ENCODE data around the gene EVA1A.

EVA1A gene

GRCh38 chr2:75560768-75561565, at the start of gene EVA1A:
Gene EVA1A, minus strand, starts transcription at chr2:75560939. Its CDS starts 42,799 bp downstream, at chr2:75518140.
- Histone ChIP-seq H3K36me3 (replicated peaks) (no peaks in the 10 kb centered on the region), H3K27me3 (ENCODE audit: low read depth) (no peaks in the 10 kb centered on the region), H3K9me3 (no peaks in the 10 kb centered on the region), H3K4me3 (peak within 1 kb of the TSS; percentile 57), H3K4me1 (peaks cover 4% of the 10 kb centered on the region)
- peak; percentile 54 to 84 for DNase-seq (ENCODE audit: low spot score in 2 of 2)
- in situ Hi-C loops (cut with MboI; ENCODE audit: low sequenced_read_pairs) = no loop called here

GRCh38 chr2:75609937-75610508, 49.3 kb upstream of the EVA1A start:
- in situ Hi-C loops (cut with MboI; ENCODE audit: low sequenced_read_pairs) = loop anchor here (5.0 to 25.0 kb wide), 4 partner anchors 143 to 695 kb away; partner anchors contain the start of gene TACR1
- H3K27me3 ChIP-seq (ENCODE audit: low read depth) = no peaks in the 10 kb centered on the region
- no peak for DNase-seq (ENCODE audit: low spot score in 2 of 2)
- no peaks in the 10 kb centered on the region for H3K9me3 ChIP-seq
- peaks cover 6% of the 10 kb centered on the region; the same call in 1 of the 2 replicates for H3K4me1 ChIP-seq
- no peak overlapping the region for H3K4me3 ChIP-seq
- H3K36me3 ChIP-seq (replicated peaks) = no peaks in the 10 kb centered on the region

- H3K4me3 ChIP-seq = no peak overlapping the region; the same call in 1 of the 2 replicates
- no peaks in the 10 kb centered on the region for H3K9me3 ChIP-seq
- in situ Hi-C loops (cut with MboI; ENCODE audit: low sequenced_read_pairs) = loop anchor here (5.0 to 25.0 kb wide), 4 partner anchors 142 to 695 kb away; partner anchors contain the start of gene TACR1
- no peaks in the 10 kb centered on the region for H3K27me3 ChIP-seq (ENCODE audit: low read depth)
- no peaks in the 10 kb centered on the region for H3K36me3 ChIP-seq (replicated peaks)
- peaks cover 6% of the 10 kb centered on the region; the same call in 1 of the 2 replicates for H3K4me1 ChIP-seq
- DNase-seq (ENCODE audit: low spot score in 2 of 2) = no peak
Measured at GRCh38 chr2:75609334-75609689, 48.6 kb upstream of the EVA1A start.

- Histone ChIP-seq H3K27me3 (ENCODE audit: low read depth) (no peaks in the 10 kb centered on the region), H3K9me3 (no peaks in the 10 kb centered on the region), H3K4me1 (peaks cover 6% of the 10 kb centered on the region; the same call in 1 of the 2 replicates), H3K4me3 (peak overlapping the region; percentile 26), H3K36me3 (replicated peaks) (no peaks in the 10 kb centered on the region)
- peak; percentile 53 to 80 for DNase-seq (ENCODE audit: low spot score in 2 of 2)
- in situ Hi-C loops (cut with MboI; ENCODE audit: low sequenced_read_pairs) = loop anchor here (5.0 to 25.0 kb wide), 4 partner anchors 142 to 694 kb away; partner anchors contain the start of gene TACR1
Measured at GRCh38 chr2:75608684-75609333, 48.1 kb upstream of the EVA1A start.

GRCh38 chr2:75607988-75608683, 47.4 kb upstream of the EVA1A start:
- Histone ChIP-seq H3K4me1 (peaks cover 6% of the 10 kb centered on the region; the same call in 1 of the 2 replicates), H3K36me3 (replicated peaks) (no peaks in the 10 kb centered on the region), H3K27me3 (ENCODE audit: low read depth) (no peaks in the 10 kb centered on the region), H3K4me3 (no peak overlapping the region), H3K9me3 (no peaks in the 10 kb centered on the region)
- DNase-seq (ENCODE audit: low spot score in 2 of 2) = peak in 1 of 2 experiments; percentile 25
- in situ Hi-C loops (cut with MboI; ENCODE audit: low sequenced_read_pairs) = loop anchor here (5.0 to 25.0 kb wide), 4 partner anchors 141 to 693 kb away; partner anchors contain the start of gene TACR1

DNA sequence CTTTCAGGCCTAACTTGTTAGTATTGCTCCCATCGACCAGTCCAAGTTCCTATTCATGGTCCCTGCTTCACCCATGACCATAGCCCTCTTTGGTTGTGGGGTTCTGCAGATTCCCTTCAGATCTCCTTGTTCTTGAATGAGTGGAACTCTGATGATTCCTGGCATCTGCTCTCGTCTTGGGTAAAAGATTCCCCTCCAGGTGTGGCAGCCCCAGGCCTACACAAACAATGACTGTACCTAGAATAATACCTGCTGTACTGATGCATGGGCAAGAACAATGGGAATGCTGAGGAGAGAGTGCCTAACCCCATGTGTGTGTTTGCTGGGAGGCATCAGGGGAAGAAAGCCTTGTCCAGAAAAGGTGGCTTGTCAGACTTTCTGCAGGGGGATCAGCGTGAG, 46.7 kb upstream of the EVA1A start:
- no peak overlapping the region for H3K4me3 ChIP-seq
- in situ Hi-C loops (cut with MboI; ENCODE audit: low sequenced_read_pairs) = loop anchor here (5.0 to 25.0 kb wide), 4 partner anchors 140 to 693 kb away; partner anchors contain the start of gene TACR1
- DNase-seq (ENCODE audit: low spot score in 2 of 2) = no peak
- H3K4me1 ChIP-seq = peaks cover 6% of the 10 kb centered on the region; the same call in 1 of the 2 replicates
- no peaks in the 10 kb centered on the region for H3K36me3 ChIP-seq (replicated peaks)
- H3K9me3 ChIP-seq = no peaks in the 10 kb centered on the region
- no peaks in the 10 kb centered on the region for H3K27me3 ChIP-seq (ENCODE audit: low read depth)

DNA sequence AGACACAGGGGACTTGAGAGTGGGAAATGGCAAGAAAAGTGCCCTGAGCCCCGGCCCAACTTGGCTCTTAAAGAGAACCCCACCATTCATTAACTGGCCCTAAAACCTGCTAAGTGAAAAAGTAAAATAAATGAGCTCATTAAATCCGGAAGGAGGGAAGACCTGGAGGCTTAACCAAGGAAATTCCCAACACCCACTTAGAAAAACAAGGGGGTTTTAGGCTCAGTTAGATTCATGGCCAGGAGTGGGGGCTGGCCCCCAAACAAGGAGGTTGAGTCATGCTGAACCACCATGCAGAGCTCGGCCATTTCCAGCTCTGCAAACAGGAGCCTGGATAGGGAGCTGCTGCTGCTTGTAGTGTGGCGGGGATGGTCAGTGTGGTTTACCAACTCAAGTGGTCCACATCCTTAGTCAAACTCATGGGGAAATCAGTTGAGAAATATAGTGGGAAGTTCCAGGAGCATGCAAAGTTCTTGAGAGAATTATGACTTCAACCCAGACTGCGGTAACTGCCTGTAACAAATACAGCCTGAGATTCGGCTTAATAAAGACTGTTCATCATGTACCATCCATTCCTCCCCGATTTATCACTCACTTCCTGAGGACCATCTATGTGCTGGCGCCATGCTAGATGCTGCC, 46.1 kb upstream of the EVA1A start:
- no peak for DNase-seq (ENCODE audit: low spot score in 2 of 2)
- Histone ChIP-seq H3K27me3 (ENCODE audit: low read depth) (no peaks in the 10 kb centered on the region), H3K36me3 (replicated peaks) (no peaks in the 10 kb centered on the region), H3K9me3 (no peaks in the 10 kb centered on the region), H3K4me1 (peaks cover 6% of the 10 kb centered on the region; the same call in 1 of the 2 replicates), H3K4me3 (no peak overlapping the region)
- in situ Hi-C loops (cut with MboI; ENCODE audit: low sequenced_read_pairs) = loop anchor here (5.0 to 25.0 kb wide), 4 partner anchors 140 to 692 kb away; partner anchors contain the start of gene TACR1

- in situ Hi-C loops (cut with MboI; ENCODE audit: low sequenced_read_pairs) = loop anchor here (5.0 to 25.0 kb wide), 4 partner anchors 139 to 691 kb away; partner anchors contain the start of gene TACR1
- no peak for DNase-seq (ENCODE audit: low spot score in 2 of 2)
- Histone ChIP-seq H3K9me3 (no peaks in the 10 kb centered on the region), H3K27me3 (ENCODE audit: low read depth) (no peaks in the 10 kb centered on the region), H3K4me3 (no peak overlapping the region), H3K36me3 (replicated peaks) (no peaks in the 10 kb centered on the region), H3K4me1 (peaks cover 6% of the 10 kb centered on the region; the same call in 1 of the 2 replicates)
Measured at GRCh38 chr2:75605770-75606529, 45.2 kb upstream of the EVA1A start.

- in situ Hi-C loops (cut with MboI; ENCODE audit: low sequenced_read_pairs) = loop anchor here (10.0 to 25.0 kb wide), 3 partner anchors 417 to 690 kb away; partner anchors contain the start of gene TACR1
- no peak overlapping the region for H3K4me3 ChIP-seq
- H3K9me3 ChIP-seq = no peaks in the 10 kb centered on the region
- no peaks in the 10 kb centered on the region for H3K36me3 ChIP-seq (replicated peaks)
- no peak for DNase-seq (ENCODE audit: low spot score in 2 of 2)
- H3K4me1 ChIP-seq = peaks cover 6% of the 10 kb centered on the region; the same call in 1 of the 2 replicates
- H3K27me3 ChIP-seq (ENCODE audit: low read depth) = no peaks in the 10 kb centered on the region
Measured at GRCh38 chr2:75604484-75604883, 43.7 kb upstream of the EVA1A start.

DNA sequence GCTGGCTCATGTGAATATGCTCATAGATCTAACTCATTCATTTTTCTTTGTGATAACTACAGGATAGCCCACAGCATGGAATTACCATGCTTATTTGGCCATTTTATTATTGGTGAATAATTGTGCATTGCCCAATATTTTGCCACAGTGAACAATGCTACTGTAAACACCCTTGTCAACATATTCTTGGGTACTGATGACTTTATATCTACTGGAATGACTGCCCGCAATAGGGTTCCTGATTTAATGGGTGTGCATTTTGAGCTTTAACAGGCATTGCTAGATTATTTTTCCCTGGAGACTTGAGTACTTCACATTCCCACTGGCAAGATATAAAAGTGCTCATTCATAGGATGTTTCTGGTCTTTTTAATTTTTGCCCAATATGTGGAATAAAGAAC, 42.7 kb upstream of the EVA1A start:
- in situ Hi-C loops (cut with MboI; ENCODE audit: low sequenced_read_pairs) = loop anchor here (10.0 to 25.0 kb wide), 3 partner anchors 416 to 689 kb away; partner anchors contain the start of gene TACR1

GRCh38 chr2:75602724-75603342, 42.1 kb upstream of the EVA1A start:
- no peaks in the 10 kb centered on the region for H3K4me1 ChIP-seq
- no peaks in the 10 kb centered on the region for H3K9me3 ChIP-seq
- H3K36me3 ChIP-seq (replicated peaks) = no peaks in the 10 kb centered on the region
- H3K27me3 ChIP-seq (ENCODE audit: low read depth) = no peaks in the 10 kb centered on the region
- no peak overlapping the region for H3K4me3 ChIP-seq
- no peak for DNase-seq (ENCODE audit: low spot score in 2 of 2)
- in situ Hi-C loops (cut with MboI; ENCODE audit: low sequenced_read_pairs) = loop anchor here (10.0 to 25.0 kb wide), 3 partner anchors 416 to 688 kb away; partner anchors contain the start of gene TACR1

More for the DNA sequence above, 42.7 kb upstream of the EVA1A start:
- no peaks in the 10 kb centered on the region for H3K27me3 ChIP-seq (ENCODE audit: low read depth)
- peaks cover 1% of the 10 kb centered on the region; the same call in 1 of the 2 replicates for H3K4me1 ChIP-seq
- H3K9me3 ChIP-seq = no peaks in the 10 kb centered on the region
- no peak for DNase-seq (ENCODE audit: low spot score in 2 of 2)
- H3K4me3 ChIP-seq = no peak overlapping the region
- H3K36me3 ChIP-seq (replicated peaks) = no peaks in the 10 kb centered on the region
